Dermis microvascular lymphatic vessel endothelial cell (primary cell): ENCODE measurements around the gene PSEN1. TPM values are rescaled to one million over a fixed set of nuclear protein-coding genes. Genes with fewer than 3 reads are reported as not detected.

Experiments
- DNase-seq, 2 donors: peaks; one replicate each; pipeline versions ENCODE4 v3.0.0 to v3.0.0-alpha.2; 2010; ENCODE audit warnings: low read depth in 2 of 2
- total RNA-seq: library from RNA; depleted of rRNA; stranded (reverse); fragments of >200 nt; gene quantifications from 2 replicates; pipeline ENCODE4 v1.2.1, GENCODE V29; 2014

Gene PSEN1
- total RNA-seq, 1 donor from 2014 or later, result 32.0 TPM

DNA sequence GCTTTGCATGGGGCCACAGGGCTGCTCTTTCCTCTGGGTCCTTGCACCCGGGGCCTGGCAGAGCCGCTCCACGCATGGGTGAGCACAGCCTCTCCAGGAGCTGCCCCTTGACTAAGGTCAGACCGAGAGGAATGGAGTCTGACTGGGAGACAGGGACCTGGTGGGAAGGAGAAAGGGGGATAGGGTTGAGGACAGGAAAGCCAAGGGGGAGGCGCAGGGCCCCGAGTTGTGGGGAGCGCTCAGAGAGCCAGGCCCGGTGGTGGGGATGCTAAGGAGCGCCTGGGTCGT, 117.0 kb downstream of the PSEN1 start:
- no peak for DNase-seq

DNA sequence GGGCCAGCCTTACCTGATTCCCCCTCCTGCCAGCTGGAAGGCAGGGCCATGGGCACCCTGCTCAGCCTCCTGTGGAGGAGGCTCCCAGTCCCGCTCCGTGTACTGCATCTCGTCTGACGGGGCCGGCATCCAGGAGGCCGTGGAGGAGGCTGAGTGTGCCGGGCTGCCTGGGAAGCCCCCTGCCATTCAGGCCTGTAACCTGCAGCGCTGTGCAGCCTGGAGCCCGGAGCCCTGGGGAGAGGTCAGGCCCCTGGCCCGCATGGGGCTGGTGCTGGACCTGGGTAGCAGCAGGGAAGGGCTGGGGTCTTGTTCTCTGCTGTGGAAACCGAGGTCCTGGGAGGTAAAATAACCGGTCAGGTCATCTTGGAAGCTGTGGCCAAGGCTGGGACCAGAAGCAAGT, 117.4 kb downstream of the PSEN1 start:
- no peak for DNase-seq

DNA sequence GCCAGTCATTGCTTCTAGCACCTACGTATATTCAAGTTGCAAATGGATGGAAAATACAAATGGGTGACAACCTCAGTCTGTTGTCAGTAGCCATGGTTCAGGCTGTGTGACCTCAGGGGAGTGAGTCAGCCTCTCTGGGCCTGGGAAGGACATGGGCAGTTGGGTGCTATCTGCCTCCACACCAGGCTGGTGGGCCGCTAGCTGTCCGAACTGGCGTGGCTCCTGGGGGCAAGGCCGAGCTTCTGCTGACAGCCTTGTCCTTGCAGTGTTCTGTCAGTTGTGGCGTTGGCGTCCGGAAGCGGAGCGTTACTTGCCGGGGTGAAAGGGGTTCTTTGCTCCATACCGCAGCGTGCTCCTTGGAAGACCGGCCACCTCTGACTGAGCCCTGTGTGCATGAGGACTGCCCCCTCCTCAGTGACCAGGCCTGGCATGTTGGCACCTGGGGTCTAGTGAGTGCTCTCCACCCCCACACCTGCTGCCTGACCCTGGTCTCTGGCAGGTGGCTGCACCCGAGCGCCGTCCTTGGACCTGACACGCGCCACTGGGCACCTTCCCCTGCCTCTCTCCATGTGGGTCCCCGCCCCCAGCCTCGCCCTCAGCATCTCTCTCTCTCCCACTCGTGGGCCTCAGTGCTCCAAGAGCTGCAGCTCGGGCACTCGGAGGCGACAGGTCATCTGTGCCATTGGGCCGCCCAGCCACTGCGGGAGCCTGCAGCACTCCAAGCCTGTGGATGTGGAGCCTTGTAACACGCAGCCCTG, 118.1 kb downstream of the PSEN1 start:
- no peak for DNase-seq

DNA sequence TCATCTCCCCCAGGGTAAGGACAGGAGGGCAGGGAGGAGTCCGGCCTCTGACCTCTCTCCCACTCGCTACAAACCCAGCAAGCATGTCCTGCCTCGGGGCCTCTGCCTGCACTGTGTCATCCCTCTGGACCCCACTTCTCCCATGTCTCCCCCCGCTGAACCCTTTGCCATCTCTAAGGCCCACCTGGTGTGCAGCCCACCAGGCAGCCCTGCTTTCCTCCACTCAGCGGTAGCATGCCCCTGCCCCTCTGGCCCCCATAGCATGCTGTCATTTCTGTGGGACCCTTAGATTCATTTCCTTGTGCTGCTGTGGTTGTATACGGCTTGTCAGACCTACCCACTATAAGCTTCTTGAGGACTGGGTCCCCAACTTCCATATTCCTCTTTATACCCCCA, 118.7 kb downstream of the PSEN1 start:
- no peak for DNase-seq

DNA sequence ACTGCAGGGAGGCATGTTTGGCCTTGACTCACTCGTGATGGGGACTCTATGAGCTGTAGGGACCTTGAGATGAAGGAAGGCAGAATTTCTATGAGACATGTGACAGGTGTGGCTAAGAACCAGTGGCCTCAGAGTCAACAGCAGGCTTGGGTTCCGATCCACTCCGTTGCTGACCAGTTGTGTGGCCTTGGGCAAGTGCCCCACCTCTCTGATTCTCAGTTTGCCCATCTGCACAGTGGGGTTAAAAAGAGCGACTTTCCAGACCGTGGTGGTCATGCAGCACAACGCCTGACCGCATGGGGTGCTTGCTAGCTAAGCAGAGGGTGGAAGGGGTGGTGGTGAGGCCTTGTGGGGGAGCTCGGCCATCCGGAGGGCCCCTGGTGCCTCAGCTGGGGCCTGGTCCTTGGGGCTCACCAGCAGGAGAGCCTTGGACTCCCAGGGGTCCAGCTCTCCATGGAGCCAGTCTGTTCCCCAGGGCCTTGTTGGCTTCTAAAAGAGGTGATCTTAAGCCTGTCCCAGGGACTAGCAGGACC, 119.5 kb downstream of the PSEN1 start:
- no peak for DNase-seq

DNA sequence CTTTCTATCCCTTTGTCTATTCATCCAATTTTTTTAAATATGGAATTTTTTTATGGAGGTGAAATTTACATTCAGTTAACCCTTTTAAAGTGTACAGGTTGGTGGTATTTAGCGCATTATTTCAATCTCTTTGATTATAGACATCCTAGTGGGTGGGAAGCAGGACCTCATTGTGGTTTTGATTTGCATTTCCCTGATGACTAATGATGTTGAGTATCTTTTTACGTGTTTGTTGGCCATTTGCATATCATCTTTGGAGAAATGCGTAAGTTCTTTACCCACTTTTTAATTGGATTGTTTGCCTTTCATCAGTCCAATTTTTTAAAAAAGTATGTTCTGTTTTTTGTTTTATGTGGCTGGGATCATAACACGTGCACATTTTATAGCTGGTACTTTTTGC, 121.8 kb downstream of the PSEN1 start:
- no peak for DNase-seq

DNA sequence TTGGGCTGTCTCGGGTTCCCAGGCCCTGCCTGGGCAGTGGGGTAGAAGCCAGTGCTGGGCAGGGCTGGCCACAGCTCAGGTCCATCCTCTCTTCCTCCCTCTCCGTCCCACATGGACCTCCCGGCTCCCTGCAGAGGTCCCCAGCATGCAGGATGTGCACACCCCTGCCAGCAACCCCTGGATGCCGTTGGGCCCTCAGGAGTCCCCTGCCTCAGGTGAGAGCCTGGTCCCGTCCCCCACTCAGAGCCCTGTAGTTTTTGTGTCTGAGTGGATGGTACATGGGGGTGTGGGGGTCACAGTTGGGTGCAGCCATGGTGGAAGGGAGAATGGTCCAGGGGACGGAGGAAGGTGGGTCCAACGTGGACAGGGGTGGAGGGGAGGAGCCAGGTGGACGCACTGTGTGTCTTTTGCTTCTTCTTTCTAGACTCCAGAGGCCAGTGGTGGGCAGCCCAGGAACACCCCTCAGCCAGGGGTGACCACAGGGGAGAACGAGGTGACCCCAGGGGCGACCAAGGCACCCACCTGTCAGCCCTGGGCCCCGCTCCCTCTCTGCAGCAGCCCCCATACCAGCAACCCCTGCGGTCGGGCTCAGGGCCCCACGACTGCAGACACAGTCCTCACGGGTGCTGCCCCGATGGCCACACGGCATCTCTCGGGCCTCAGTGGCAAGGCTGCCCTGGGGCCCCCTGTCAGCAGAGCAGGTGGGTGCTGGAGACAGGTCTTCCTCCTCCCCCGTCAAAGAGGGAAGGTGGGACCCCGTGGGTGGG, 122.7 kb downstream of the PSEN1 start:
- DNase-seq, result no peak

DNA sequence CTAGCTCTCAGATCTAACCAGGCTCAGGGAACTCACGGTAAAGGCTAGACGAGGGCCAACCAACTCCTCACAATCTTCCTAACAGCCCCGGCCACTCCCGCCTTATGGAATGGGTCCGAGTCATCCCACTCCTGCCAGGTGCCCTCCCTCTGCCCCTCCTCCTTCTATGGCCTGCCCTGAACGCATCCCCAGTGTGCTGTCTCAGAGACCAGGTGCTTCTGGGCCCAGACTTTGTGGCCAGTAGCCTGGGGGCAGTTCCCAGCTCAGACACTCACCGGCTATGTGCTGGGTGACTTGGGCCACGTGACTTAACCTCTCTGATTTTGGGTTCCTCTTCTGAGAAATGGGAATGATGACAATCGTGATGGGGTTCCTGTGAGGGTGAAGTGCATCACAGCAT, 123.5 kb downstream of the PSEN1 start:
- no peak for DNase-seq

DNA sequence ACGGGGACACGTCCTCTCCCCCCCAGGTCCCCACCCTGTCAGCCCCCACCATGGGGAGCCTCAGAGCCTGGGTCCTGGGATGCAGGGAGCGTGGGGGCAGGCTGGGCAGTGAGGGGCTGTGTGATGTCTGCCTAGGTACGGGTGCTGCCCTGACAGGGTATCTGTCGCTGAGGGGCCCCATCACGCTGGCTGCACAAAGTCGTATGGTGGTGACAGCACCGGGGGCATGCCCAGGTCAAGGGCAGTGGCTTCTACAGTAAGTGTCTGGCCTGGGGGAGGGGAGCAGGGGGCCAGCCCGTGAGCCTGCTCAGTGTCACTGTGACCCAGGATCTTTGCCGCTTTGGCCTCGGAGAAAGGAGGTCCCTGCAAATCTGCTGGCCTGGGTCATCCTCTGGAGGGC, 124.3 kb downstream of the PSEN1 start:
- no peak for DNase-seq

DNA sequence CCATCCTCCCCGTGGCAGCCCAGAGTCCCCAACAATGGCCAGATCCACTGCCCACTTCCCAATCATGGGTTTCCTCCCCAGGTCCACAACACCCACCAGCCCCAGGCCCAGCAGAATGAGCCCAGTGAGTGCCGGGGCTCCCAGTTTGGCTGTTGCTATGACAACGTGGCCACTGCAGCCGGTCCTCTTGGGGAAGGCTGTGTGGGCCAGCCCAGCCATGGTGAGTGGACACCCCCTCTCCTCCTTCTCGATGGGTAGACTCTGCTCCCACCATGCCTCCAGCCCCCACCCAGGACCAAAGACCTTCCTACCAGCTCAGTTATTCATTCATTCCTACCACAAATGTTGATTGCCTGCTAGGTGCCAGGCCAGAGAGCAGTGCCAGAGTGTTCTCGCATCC, 124.8 kb downstream of the PSEN1 start:
- DNase-seq, result no peak

DNA sequence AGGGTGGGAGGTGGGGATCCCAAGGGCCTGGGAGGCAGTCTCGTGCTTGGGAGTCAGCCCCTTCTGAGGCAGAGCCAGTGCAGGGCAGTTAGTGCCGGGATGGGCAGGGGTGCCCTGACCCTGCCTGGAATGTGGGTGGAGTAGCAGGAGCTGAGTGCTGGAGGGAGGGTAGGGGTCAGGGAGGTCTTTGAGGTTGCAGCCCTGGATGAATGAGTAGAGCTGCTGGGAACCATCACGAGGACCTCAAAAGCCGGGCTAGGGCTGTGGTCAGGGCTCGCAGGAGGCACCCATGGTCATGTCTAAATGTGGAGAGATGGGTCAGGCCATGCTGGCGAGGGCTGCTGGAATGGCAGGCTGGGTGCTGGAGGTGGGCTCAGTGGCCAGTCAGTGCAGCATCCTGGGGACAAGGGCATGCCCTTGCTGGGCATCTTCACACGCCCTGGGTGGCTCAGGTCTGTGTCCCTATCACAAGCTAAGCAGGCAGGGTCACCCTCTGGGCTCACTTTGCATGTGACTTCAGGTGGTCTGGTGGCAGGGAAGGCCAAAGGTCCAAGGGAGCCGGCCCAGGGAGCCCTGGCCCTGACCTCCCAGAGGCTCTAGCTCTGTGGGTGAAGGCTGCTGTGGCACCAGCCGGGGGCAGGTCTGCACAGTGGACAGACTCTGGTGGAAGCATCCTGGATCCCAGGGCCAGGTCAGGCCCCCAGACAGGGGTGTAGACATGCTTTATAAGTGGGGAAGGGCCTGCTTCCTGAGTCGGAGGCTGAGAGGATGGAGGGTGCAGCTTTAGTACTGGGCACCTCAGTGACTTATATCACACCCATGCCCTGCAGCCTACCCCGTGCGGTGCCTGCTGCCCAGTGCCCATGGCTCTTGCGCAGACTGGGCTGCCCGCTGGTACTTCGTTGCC, 125.5 kb downstream of the PSEN1 start:
- DNase-seq, result no peak

DNA sequence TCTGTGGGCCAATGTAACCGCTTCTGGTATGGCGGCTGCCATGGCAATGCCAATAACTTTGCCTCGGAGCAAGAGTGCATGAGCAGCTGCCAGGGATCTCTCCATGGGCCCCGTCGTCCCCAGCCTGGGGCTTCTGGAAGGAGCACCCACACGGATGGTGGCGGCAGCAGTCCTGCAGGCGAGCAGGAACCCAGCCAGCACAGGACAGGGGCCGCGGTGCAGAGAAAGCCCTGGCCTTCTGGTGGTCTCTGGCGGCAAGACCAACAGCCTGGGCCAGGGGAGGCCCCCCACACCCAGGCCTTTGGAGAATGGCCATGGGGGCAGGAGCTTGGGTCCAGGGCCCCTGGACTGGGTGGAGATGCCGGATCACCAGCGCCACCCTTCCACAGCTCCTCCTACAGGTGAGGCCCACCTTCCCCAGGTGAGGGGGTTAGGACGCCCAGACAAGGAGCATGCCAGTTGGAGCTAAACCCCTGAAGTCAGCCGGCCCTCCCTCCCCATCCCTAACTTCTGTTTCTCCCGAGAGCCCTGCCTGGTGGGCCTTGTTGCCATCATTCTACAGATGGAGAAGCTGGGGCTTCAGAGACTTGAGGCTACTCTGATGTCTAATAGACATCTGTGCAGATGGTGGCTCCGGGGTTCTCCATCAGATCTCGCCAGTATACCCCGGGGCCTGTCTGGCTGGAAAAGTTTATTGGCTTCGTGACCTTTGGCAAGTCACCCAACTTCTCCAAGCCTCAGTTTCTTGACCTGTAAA, 126.3 kb downstream of the PSEN1 start:
- no peak for DNase-seq

DNA sequence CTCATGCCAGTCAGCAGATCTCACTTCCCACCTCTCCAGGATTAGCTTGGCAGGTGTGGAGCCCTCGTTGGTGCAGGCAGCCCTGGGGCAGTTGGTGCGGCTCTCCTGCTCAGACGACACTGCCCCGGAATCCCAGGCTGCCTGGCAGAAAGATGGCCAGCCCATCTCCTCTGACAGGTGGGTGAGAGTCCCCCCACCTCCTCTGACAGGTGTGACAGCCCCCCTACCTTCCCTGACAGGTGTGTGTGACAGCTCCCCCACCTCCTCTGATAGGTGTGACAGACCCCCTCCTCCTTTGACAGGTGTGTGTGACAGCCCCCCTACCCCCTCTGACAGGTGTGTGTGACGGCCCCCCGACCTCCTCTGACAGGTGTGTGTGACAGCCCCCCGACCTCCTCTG, 127.3 kb downstream of the PSEN1 start:
- DNase-seq, result no peak

DNA sequence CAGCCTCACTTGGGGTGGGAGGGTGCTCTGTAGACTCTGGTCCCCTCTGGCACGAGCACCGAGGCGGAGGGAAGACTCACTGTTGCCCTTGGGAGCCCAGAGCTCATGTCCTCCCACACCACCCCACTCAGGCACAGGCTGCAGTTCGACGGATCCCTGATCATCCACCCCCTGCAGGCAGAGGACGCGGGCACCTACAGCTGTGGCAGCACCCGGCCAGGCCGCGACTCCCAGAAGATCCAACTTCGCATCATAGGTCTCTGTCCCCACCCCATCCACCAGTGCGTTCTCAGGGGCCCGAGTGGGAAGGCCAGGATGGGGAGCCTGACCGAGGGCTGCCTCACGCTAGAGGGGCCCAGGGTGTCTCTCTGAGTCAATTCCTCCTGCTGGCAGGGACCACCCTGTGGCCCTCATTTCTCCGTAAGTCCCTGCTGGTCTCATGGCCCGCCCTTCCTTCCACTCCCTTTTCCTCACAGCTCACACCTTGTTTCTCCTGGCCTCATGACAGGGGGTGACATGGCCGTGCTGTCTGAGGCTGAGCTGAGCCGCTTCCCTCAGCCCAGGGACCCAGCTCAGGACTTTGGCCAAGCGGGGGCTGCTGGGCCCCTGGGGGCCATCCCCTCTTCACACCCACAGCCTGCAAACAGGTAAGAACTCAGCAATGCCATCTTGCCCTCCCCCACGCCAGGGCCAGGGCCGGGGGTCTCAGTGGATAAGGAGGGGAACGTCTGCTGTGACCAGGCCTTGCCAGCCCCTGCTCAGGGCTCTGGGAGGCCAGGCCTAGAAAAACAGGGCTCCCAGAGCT, 128.0 kb downstream of the PSEN1 start:
- no peak for DNase-seq

DNA sequence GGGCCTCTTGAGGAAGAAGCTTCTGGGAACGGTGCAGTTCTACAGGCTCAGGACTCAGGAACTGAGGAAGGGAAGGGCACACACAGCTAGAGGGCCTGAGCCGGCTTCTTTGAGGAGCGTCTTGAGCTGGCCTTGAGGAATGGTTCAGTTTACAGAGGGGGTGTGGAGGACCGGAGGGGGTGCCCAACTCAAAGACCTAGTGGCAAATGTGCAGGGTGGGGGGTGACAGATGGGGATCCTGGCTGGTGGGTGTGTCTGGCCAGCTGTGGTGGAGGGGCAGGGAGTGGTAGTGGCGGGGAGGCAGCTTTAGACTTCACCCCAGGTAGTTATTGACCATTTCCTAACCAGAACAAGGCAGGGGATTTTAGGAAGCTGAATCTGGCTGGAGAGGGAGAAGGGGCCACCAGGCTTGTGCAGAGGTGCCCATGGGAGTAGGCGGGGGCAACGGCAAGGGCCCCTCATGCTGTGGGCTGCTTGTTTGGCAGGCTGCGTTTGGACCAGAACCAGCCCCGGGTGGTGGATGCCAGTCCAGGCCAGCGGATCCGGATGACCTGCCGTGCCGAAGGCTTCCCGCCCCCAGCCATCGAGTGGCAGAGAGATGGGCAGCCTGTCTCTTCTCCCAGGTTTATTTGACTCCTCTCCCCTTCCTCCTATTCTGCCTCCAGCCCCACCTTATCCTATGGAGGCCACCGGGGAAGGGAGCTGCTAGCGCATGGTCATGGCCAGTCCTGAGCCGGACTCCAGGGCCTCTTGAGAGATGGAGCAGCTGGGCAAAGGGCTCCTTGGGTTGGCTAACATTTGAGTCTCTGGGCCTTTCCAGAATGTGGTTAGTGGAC, 128.8 kb downstream of the PSEN1 start:
- DNase-seq, result no peak

DNA sequence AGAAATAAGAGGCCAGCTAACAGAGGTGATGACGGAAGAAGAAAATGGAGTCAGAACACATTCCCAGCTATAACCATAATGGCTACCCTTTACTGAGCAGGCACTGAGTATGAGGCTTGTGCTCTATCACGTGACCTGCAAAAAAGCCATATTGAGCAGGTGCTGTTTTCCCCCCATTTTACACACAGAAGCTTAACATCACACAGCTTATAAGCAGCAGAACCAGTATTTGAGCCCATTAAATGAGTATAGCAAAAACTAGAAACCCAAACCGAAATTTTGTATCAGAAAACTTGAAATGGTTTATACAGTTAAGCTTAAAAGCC, 129.4 kb downstream of the PSEN1 start:
- DNase-seq, result no peak

DNA sequence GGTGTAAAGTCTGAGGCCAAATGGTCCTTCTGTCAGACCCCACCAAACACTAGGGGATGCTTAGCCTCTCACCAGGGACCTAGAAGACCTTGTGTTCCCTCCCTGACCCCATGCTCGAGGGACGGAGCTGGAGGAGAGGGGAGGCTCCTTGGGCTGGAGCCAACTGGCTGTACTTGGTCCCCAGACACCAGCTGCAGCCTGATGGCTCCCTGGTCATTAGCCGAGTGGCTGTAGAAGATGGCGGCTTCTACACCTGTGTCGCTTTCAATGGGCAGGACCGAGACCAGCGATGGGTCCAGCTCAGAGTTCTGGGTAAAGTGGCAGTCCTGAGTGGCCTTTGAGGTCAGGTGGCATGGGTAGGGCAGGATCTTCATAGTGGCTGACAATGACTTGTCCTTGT, 130.0 kb downstream of the PSEN1 start:
- DNase-seq, result no peak

DNA sequence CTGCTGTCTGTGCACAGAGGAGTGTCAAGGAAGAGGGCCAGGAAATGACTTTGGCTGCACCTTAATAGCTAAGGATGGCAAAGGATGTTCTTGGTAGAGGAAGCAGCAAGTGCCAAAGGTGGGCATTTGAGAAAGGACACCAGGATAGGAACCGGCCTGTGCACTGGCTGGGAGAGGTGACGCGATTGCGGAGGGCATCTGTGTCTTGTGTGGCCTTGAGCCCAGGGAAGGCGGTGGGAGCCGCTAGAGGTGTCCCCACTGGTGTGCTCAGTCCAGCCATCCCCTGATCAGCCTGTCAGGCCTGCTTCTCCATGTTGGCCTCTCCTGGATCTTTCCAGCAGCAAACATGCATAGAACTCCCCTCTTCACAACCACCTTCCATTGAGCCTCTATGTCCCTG, 131.2 kb downstream of the PSEN1 start:
- DNase-seq, result no peak

DNA sequence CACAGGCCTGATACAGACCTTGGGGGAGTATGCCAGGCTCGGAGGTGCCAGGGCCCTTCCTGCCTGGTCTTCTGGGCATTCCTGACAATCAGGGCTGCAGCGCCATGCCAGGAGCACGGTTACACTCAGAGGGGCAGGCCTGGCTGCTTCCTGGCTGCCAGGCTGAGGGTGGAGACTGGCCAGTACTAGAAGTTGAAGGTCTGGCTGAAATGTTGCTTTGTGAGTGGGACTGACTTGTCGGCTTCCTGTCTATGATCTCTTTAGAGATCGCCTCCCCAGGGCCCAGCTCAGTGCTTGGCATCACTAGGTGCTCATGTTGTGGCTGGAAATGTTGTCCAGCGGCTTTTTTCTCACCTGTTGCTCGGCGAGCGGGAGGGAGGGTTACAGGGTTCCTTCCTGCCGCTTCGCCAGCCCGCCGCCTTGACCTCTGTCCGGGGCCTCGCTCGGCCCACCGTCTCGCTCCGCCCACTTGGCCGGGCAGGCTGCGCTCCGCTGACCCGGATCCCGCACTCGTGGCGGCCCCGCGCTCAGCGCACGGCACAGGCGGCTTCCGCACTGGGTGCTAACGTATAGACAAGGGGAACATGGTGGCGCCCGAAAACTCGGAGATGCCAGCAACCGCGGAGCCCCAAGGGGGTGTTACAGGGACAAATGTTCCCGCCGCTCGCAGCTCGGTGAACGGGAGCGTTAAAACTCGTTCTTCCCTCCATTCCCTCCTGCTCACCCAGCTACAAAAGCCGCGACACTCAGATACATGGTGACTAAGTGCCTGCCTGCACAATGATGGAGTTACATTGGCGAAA, 133.6 kb downstream of the PSEN1 start:
- DNase-seq, result peak in 1 of 2 donors; percentile 55
